BJ (cell line): Measurements from ENCODE around the gene SCFD2. TPM values are rescaled to one million over a fixed set of nuclear protein-coding genes. Genes with fewer than 3 reads are reported as not detected.

Source experiments
- CTCF ChIA-PET: fragments of 350-600 bp; formaldehyde crosslinking; extraction: SDS; loops from one replicate; lab custom pipeline; 2021; ENCODE audit warnings: antibody characterized with exemption, inconsistent platforms; lab: Yijun Ruan, JAX
- POLR2A ChIA-PET: fragments of 300-600 bp; sonication (Branson Sonifier 250); formaldehyde crosslinking; extraction: SDS; loops from one replicate; lab custom pipeline; 2021; ENCODE audit warnings: antibody characterized with exemption; lab: Charles Lee
- DNase-seq: peaks from one replicate; pipeline ENCODE4 v3.0.0-alpha.2; 2011; ENCODE audit warnings: low read depth
- H3K27me3 ChIP-seq: 2 replicates; pipeline ENCODE4 v1.6.0; 2011; ENCODE audit warnings: low read length; ENCODE audit not compliant: control insufficient read depth, insufficient read depth
- H3K36me3 ChIP-seq: 2 replicates; pipeline ENCODE4 v1.5.1; 2011; ENCODE audit warnings: low read length; ENCODE audit not compliant: control insufficient read depth, insufficient read depth
- H3K4me3 ChIP-seq: 2 replicates; pipeline ENCODE4 v1.5.1; 2011; ENCODE audit warnings: low read depth, mild to moderate bottlenecking, control low read depth, low read length
- polyA plus RNA-seq: library from polyadenylated mRNA; depleted of rRNA; stranded (reverse); fragments of >200 nt; gene quantifications from 2 replicates; pipeline ENCODE4 v1.2.3, GENCODE V29; 2011
- TF ChIP-seq, protein P1 (sequence below): IDR thresholded peaks from 2 replicates; pipeline ENCODE4 v1.5.1; 2011; ENCODE audit warnings: low read depth, mild to moderate bottlenecking, control low read depth, inconsistent platforms, low read length, moderate library complexity; ENCODE audit not compliant: insufficient read depth

The SCFD2 gene
- polyA plus RNA-seq, 1 experiment = 17.4 TPM

- Histone ChIP-seq H3K4me3 (peak overlapping the region; percentile 98), H3K27me3 (no peaks in the 10 kb centered on the region), H3K36me3 (no peaks in the 10 kb centered on the region)
- TF ChIP-seq, protein P1, sequence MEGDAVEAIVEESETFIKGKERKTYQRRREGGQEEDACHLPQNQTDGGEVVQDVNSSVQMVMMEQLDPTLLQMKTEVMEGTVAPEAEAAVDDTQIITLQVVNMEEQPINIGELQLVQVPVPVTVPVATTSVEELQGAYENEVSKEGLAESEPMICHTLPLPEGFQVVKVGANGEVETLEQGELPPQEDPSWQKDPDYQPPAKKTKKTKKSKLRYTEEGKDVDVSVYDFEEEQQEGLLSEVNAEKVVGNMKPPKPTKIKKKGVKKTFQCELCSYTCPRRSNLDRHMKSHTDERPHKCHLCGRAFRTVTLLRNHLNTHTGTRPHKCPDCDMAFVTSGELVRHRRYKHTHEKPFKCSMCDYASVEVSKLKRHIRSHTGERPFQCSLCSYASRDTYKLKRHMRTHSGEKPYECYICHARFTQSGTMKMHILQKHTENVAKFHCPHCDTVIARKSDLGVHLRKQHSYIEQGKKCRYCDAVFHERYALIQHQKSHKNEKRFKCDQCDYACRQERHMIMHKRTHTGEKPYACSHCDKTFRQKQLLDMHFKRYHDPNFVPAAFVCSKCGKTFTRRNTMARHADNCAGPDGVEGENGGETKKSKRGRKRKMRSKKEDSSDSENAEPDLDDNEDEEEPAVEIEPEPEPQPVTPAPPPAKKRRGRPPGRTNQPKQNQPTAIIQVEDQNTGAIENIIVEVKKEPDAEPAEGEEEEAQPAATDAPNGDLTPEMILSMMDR = no peak
- POLR2A ChIA-PET = no interaction called here
- no peak for DNase-seq
- CTCF ChIA-PET = interaction anchor here (0.7 to 1.0 kb wide), 2 partner anchors 9 to 311 kb away, joined by 3 read pairs; no protein-coding TSS in a partner anchor
Measured at GRCh38 chr4:53376900-53377299, 11.0 kb upstream of the SCFD2 start.

DNA sequence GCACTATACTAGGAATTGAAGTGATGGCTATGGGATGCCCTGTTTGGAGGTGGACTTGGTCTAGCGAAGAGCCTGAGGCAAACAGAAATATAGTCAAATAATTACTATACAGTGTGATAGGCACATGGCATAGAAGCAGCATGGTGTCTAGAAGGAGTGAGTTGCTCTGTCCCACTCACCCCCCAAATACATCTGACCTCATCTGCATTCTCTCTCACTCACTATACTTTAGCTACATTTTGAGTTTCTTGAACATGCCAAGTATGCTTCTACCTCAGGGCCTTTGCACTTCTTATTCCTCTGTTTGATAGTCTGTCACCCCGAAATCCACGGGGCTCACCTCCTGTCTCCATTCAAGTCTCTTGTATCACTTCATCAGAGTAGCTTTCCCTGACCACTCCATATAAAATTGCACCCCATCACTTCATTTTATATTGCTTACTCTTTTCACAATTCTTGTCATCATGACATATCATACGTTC lies 9.0 kb upstream of the SCFD2 start:
- ChIA-PET CTCF (no interaction called here), POLR2A (no interaction called here)
- Histone ChIP-seq H3K4me3 (no peak overlapping the region), H3K27me3 (no peaks in the 10 kb centered on the region), H3K36me3 (no peaks in the 10 kb centered on the region)
- TF ChIP-seq, protein P1 = no peak
- no peak for DNase-seq

DNA sequence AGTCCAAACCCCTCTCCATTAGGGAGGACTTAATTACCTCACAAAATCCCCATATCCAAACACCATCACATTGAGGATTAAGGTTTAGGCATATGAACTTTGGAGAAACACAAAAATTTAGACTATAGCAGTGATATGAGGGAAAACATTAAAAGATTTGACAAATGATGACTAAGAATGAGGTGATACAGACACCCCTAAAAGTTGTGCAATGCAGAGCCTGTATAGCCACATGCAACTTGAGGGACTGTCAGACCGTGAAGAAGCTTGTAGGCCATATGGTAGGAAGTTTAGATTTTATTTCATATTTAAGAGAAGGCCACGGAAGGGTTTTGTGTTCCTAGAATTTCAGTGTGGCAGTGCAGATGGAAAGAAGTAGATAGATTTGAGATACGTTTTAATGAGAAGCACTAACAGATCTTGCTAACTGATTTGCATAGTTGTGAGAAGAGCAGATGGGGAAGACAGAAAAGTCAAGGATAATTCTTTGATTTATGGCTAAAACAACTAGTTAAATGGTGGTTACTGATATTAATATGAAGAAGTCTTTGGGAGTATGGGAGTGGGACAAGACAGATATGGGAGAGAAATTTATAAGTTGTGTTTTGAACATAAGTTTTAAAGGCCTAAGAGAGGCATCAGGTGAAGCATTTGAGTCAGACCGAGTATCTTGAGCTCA lies 6.1 kb upstream of the SCFD2 start:
- H3K27me3 ChIP-seq = no peaks in the 10 kb centered on the region
- no peak for DNase-seq
- CTCF ChIA-PET = interaction anchor here (1.8 kb wide), 1 partner anchor 119 kb away, joined by 4 read pairs; no protein-coding TSS in a partner anchor
- POLR2A ChIA-PET = no interaction called here
- TF ChIP-seq, protein P1 = no peak
- no peak overlapping the region for H3K4me3 ChIP-seq
- no peaks in the 10 kb centered on the region for H3K36me3 ChIP-seq

GRCh38 chr4:53371049-53371448 lies 5.2 kb upstream of the SCFD2 start:
- CTCF ChIA-PET = interaction anchor here (1.8 kb wide), 1 partner anchor 120 kb away, joined by 4 read pairs; no protein-coding TSS in a partner anchor
- Histone ChIP-seq H3K4me3 (no peak overlapping the region), H3K27me3 (no peaks in the 10 kb centered on the region), H3K36me3 (no peaks in the 10 kb centered on the region)
- no peak for DNase-seq
- POLR2A ChIA-PET = no interaction called here
- TF ChIP-seq, protein P1 = no peak

DNA sequence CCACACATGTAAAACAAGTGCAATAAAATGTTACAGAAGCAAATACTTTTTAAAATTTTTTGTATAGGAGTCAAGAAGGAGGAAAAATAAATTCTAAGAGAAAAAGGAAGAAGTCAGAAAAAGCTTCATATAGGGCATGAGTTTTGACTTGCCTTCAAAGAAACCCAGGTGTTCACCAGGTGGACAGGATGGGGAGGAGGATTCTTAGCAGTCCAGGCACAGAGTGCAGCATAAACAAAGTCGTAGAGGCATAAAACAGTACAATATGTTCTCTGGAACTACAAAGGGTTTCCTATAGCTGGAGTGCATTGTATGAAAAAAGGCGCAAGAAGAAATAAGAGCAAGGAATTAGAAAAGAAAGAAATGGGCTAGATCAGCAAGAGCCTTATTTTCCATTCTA lies 1.9 kb upstream of the SCFD2 start:
- no peak overlapping the region for H3K4me3 ChIP-seq
- DNase-seq = no peak
- CTCF ChIA-PET = interaction anchor here (1.0 kb wide), 1 partner anchor 9 kb away, joined by 3 read pairs; no protein-coding TSS in a partner anchor
- H3K36me3 ChIP-seq = no peaks in the 10 kb centered on the region
- TF ChIP-seq, protein P1 = no peak
- no peaks in the 10 kb centered on the region for H3K27me3 ChIP-seq
- POLR2A ChIA-PET = interaction anchor here (0.6 kb wide), 1 partner anchor 393 kb away, joined by 4 read pairs; no protein-coding TSS in a partner anchor
